Activated CD8-positive, alpha-beta T cell treated with anti-CD3 and anti-CD28 coated beads for 36 hours (primary cell): ENCODE data around the gene MANBA. TPM values are rescaled to one million over a fixed set of nuclear protein-coding genes. Genes with fewer than 3 reads are reported as not detected.
A peak's percentile ranks its signal among the peaks of the same experiment; 100 is the strongest.

Experiments used
- ATAC-seq: fragments of 200-7000 bp; cut with Tn5 transposase; one replicate; pipeline ENCODE4 v1.10.0; 2021; ENCODE audit warnings: mild to moderate bottlenecking, moderate library complexity
- CTCF ChIA-PET: fragments of 350-600 bp; sonication (Branson Sonifier 250); formaldehyde crosslinking; loops from one replicate; lab custom pipeline; 2021; ENCODE audit warnings: antibody characterized with exemption; lab: Charles Lee
- POLR2A ChIA-PET: fragments of 350-600 bp; sonication (Branson Sonifier 250); formaldehyde crosslinking; loops from one replicate; lab custom pipeline; 2021; ENCODE audit warnings: antibody characterized with exemption; lab: Charles Lee
- DNase-seq: peaks from one replicate; pipeline ENCODE4 v3.0.0-alpha.2; 2020
- H3K27ac Mint-ChIP-seq: one replicate; pipeline ENCODE4 v1.8.0; 2021; ENCODE audit warnings: mild to moderate bottlenecking, mixed read lengths
- H3K27me3 Mint-ChIP-seq: one replicate; pipeline ENCODE4 v1.8.0; 2021; ENCODE audit warnings: mixed read lengths
- H3K36me3 Mint-ChIP-seq: one replicate; pipeline ENCODE4 v1.8.0; 2021; ENCODE audit warnings: low read depth, mixed read lengths
- H3K4me1 Mint-ChIP-seq: one replicate; pipeline ENCODE4 v1.8.0; 2021; ENCODE audit warnings: low read depth, mixed read lengths
- H3K4me3 Mint-ChIP-seq: one replicate; pipeline ENCODE4 v1.8.0; 2021; ENCODE audit warnings: mild to moderate bottlenecking, moderate library complexity, mixed read lengths
- H3K9me3 Mint-ChIP-seq: one replicate; pipeline ENCODE4 v1.8.0; 2021; ENCODE audit warnings: mixed read lengths
- intact Hi-C: fragments of 100-400 bp; cut with micrococcal nuclease; formaldehyde crosslinking; loops from one replicate; pipeline ENCODE4 v1.10.0; 2022
- total RNA-seq, 2 experiments: library from RNA; stranded (reverse); gene quantifications; one replicate each; pipeline ENCODE4 v1.2.3, GENCODE V29; 2021
- TF ChIP-seq, protein P1 (sequence below): fragments of 200-600 bp; IDR thresholded peaks from one replicate; pipeline ENCODE4 v1.8.0; 2022; ENCODE audit warnings: antibody characterized with exemption, mild to moderate bottlenecking

Gene MANBA
- total RNA-seq, 2 experiments from 2014 or later: 14.5 to 16.3 TPM

DNA sequence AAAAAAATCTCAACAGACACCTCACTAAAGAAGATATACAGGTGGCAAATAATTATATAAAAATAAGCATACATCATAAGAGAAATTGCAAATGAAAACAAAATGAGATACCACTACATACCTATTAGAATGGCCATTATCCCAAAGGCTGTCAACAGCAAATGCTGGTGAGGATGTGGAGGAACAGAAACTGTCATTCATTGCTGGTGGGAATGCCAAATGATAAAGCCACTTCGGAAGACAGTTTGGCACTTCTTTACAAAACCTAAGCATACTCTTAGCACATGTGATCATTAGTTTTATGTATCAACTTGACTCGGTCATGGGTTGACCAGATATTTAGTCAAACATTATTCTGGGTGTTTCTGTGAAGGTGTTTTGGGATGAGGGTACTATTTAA is 13.5 kb upstream of the MANBA start:
- Mint-ChIP-seq H3K27me3 (no peaks in the 10 kb centered on the region), H3K36me3 (no peaks in the 10 kb centered on the region), H3K4me1 (no peaks in the 10 kb centered on the region), H3K27ac (no peak overlapping the region), H3K4me3 (no peak overlapping the region), H3K9me3 (no peaks in the 10 kb centered on the region)
- intact Hi-C loops: no loop called here
- TF ChIP-seq, protein P1, sequence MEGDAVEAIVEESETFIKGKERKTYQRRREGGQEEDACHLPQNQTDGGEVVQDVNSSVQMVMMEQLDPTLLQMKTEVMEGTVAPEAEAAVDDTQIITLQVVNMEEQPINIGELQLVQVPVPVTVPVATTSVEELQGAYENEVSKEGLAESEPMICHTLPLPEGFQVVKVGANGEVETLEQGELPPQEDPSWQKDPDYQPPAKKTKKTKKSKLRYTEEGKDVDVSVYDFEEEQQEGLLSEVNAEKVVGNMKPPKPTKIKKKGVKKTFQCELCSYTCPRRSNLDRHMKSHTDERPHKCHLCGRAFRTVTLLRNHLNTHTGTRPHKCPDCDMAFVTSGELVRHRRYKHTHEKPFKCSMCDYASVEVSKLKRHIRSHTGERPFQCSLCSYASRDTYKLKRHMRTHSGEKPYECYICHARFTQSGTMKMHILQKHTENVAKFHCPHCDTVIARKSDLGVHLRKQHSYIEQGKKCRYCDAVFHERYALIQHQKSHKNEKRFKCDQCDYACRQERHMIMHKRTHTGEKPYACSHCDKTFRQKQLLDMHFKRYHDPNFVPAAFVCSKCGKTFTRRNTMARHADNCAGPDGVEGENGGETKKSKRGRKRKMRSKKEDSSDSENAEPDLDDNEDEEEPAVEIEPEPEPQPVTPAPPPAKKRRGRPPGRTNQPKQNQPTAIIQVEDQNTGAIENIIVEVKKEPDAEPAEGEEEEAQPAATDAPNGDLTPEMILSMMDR: no peak
- CTCF ChIA-PET: no interaction called here
- DNase-seq (no peak), ATAC-seq (no peak)
- POLR2A ChIA-PET: no interaction called here

DNA sequence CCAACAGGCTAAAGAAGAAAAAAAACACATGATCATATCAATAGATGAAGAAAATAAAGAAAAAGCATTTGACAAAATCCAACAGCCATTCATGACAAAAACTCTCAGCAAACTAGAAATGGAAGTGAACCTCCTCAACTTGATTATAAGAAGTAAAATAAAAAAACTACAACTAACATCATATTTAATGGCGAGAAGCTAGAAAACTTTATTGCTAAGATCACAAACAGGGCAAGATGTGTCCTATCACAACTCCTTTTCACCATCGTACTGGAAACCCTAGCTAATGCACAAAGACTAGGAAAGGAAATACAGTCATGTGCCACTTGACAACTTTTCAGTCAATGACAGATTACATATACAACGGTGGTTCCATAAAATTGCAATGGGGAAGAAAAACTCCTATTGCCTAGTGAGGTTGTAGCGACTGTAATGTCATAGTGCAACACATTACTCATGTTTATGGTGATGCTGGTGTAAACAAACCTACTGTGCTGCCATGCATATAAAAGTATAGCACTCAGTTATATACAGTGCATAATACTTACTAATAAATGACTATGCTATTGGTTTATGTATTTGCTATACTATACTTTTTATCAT is 12.1 kb upstream of the MANBA start:
- H3K9me3 Mint-ChIP-seq: no peaks in the 10 kb centered on the region
- ATAC-seq (no peak), DNase-seq (no peak)
- POLR2A ChIA-PET: no interaction called here
- CTCF ChIA-PET: no interaction called here
- intact Hi-C loops: no loop called here
- no peaks in the 10 kb centered on the region for H3K36me3 Mint-ChIP-seq
- H3K27me3 Mint-ChIP-seq: no peaks in the 10 kb centered on the region
- TF ChIP-seq, protein P1: no peak
- H3K4me3 Mint-ChIP-seq: no peak overlapping the region
- no peak overlapping the region for H3K27ac Mint-ChIP-seq
- no peaks in the 10 kb centered on the region for H3K4me1 Mint-ChIP-seq

DNA sequence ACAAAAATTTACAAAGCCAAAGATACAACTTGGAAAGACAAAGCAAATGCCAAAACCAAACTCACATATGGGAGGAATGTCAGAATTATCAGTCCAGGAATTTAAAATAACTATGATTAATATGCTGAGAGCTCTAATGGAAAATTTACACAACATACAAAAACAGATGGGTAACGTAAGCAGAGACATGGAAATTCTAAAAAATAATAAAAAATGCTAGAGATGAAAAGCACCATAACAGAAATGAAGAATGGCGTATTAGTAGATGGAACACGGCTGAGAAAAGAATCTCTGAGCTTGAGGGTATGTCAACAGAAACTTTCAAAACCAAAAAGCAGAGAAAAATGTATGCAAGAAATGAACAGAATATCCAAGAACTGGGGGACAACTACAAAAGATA is 4.1 kb upstream of the MANBA start:
- Mint-ChIP-seq H3K4me3 (no peak overlapping the region), H3K9me3 (no peaks in the 10 kb centered on the region), H3K36me3 (no peaks in the 10 kb centered on the region), H3K27ac (no peak overlapping the region), H3K27me3 (peaks cover 2% of the 10 kb centered on the region), H3K4me1 (peaks cover 7% of the 10 kb centered on the region)
- no peak for DNase-seq
- intact Hi-C loops: loop anchor here (5.0 kb wide), 1 partner anchor 32 kb away; no protein-coding TSS in a partner anchor
- no peak for ATAC-seq
- TF ChIP-seq, protein P1: no peak
- ChIA-PET POLR2A (no interaction called here), CTCF (interaction anchor here (0.8 to 0.9 kb wide), 2 partner anchors 14 to 16 kb away, joined by 3 read pairs; no protein-coding TSS in a partner anchor)

DNA sequence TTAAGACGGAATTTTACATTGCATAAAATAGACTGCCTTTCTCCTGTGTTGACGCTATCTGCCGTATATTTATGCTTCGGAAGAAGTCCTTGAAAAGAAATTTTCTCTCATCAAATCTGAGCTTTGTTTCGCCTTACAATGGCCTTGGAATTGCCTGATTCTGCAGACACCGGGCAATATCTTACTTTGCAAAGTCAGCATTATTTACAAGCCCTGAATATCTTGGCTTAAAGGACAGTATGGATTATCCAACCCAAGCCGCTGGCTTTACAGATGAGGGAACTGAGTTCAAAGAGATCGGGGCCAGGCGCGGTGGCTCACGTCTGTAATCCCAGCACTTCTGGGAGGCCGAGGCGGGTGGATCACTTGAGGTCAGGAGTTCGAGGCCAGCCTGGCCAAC is 1.1 kb upstream of the MANBA start:
- TF ChIP-seq, protein P1: no peak
- no peaks in the 10 kb centered on the region for H3K9me3 Mint-ChIP-seq
- peaks cover 6% of the 10 kb centered on the region for H3K36me3 Mint-ChIP-seq
- ChIA-PET POLR2A (interaction anchor here (0.6 to 2.2 kb wide), 6 partner anchors 28 to 437 kb away, joined by 3 to 15 read pairs (median 6); partner anchors contain the start of gene UBE2D3), CTCF (interaction anchor here (1.2 to 1.6 kb wide), 2 partner anchors 247 to 331 kb away, joined by 3 to 6 read pairs; no protein-coding TSS in a partner anchor)
- no peak overlapping the region for H3K27ac Mint-ChIP-seq
- H3K4me3 Mint-ChIP-seq: peak overlapping the region; percentile 92
- DNase-seq (no peak), ATAC-seq (no peak)
- peaks cover 27% of the 10 kb centered on the region for H3K4me1 Mint-ChIP-seq
- intact Hi-C loops: loop anchor here (5.0 kb wide), 1 partner anchor 35 kb away; no protein-coding TSS in a partner anchor
- H3K27me3 Mint-ChIP-seq: peaks cover 2% of the 10 kb centered on the region

DNA sequence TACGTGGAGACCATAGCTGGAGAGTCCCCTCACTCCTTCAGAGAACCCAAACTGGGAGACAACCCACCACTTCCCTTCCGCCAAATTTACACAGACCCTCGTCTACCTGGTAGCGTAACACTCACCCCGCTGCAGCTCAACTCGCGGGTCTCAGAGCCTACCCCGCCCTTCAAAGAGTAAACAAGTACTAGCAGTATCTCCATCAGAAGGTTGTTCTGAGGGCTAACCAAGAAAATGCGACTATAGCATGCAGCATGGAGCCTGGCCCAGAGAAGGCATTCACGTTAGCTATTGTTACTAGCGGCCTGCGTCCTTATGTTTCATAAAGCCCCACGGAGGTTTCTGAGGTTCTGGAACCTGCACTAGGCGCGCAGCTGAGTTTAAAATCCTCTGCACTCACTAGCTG is 531 bp upstream of the MANBA start:
- H3K4me1 Mint-ChIP-seq: peaks cover 27% of the 10 kb centered on the region
- peaks cover 2% of the 10 kb centered on the region for H3K27me3 Mint-ChIP-seq
- peaks cover 8% of the 10 kb centered on the region for H3K36me3 Mint-ChIP-seq
- intact Hi-C loops: loop anchor here (5.0 kb wide), 1 partner anchor 36 kb away; no protein-coding TSS in a partner anchor
- ATAC-seq (peak; percentile 18), DNase-seq (peak; percentile 39)
- H3K4me3 Mint-ChIP-seq: peak overlapping the region; percentile 92
- ChIA-PET CTCF (interaction anchor here (0.7 to 1.6 kb wide), 5 partner anchors 9 to 331 kb away, joined by 3 to 6 read pairs (median 3); no protein-coding TSS in a partner anchor), POLR2A (interaction anchor here (1.0 to 2.2 kb wide), 8 partner anchors 29 to 338 kb away, joined by 3 to 15 read pairs (median 4); partner anchors contain the start of genes CISD2 and UBE2D3)
- H3K9me3 Mint-ChIP-seq: no peaks in the 10 kb centered on the region
- TF ChIP-seq, protein P1: no peak
- peak overlapping the region; percentile 53 for H3K27ac Mint-ChIP-seq
